Measurements from ENCODE around the gene EED.

Gene EED

DNA sequence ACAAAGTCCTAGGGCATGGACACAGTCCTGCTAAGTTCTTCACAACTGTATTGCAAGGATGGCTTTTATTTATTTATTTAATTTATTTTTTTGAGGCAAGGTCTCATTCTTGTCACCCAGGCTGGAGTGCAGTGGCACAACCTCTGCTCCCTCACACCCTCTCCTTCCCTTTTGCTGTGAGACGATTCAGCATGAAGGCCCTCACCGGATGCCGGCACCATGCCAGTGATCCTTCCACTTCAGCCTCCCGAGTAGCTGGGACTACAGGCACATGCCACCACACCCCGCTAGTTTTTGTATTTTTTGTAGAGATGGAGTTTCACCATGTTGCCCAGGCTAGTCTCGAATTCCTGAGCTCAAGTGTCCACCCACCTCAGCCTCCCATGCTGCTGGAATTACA lies 17.8 kb downstream of the EED start:
- Histone ChIP-seq H3K9ac (ENCODE audit: low read length) (no peak overlapping the region), H3K4me1 (ENCODE audit: low read length) (no peaks in the 10 kb centered on the region), H3K36me3 (replicated peaks; ENCODE audit: low read depth, low read length) (peaks cover 62% of the 10 kb centered on the region), H3K4me3 (ENCODE audit: low read length) (no peak overlapping the region), H3K27me3 (ENCODE audit: low read depth, low read length) (no peaks in the 10 kb centered on the region), H3K9me3 (ENCODE audit: insufficient read depth, low read length) (no peaks in the 10 kb centered on the region), H3K27ac (ENCODE audit: low read length) (no peak overlapping the region), H3K79me2 (ENCODE audit: low read length) (peaks cover 4% of the 10 kb centered on the region; the same call in 1 of the 2 replicates), H2AFZ (ENCODE audit: low read depth, low read length) (no peak overlapping the region), H3K4me2 (ENCODE audit: low read length) (no peak overlapping the region), H4K20me1 (ENCODE audit: insufficient read depth, low read length) (no peaks in the 10 kb centered on the region)
- no peak for TF ChIP-seq EZH2phosphoT487 (IDR thresholded peaks at IDR 0.05; ENCODE audit: low read depth)
- TF ChIP-seq CTCF (IDR thresholded peaks at IDR 0.05; ENCODE audit: low read depth, low read length): no peak

- H3K27me3 ChIP-seq (ENCODE audit: low read depth, low read length): no peaks in the 10 kb centered on the region
- no peaks in the 10 kb centered on the region for H3K4me1 ChIP-seq (ENCODE audit: low read length)
- no peak overlapping the region for H3K9ac ChIP-seq (ENCODE audit: low read length)
- H3K4me2 ChIP-seq (ENCODE audit: low read length): no peak overlapping the region
- peaks cover 68% of the 10 kb centered on the region for H3K36me3 ChIP-seq (replicated peaks; ENCODE audit: low read depth, low read length)
- TF ChIP-seq EZH2phosphoT487 (IDR thresholded peaks at IDR 0.05; ENCODE audit: low read depth): no peak
- TF ChIP-seq CTCF (IDR thresholded peaks at IDR 0.05; ENCODE audit: low read depth, low read length): no peak
- peaks cover 7% of the 10 kb centered on the region for H3K79me2 ChIP-seq (ENCODE audit: low read length)
- no peak overlapping the region for H2AFZ ChIP-seq (ENCODE audit: low read depth, low read length)
- H3K4me3 ChIP-seq (ENCODE audit: low read length): no peak overlapping the region
- H3K9me3 ChIP-seq (ENCODE audit: insufficient read depth, low read length): no peaks in the 10 kb centered on the region
- H4K20me1 ChIP-seq (ENCODE audit: insufficient read depth, low read length): peaks cover 8% of the 10 kb centered on the region
- no peak overlapping the region for H3K27ac ChIP-seq (ENCODE audit: low read length)
These were observed 20.1 kb downstream of the EED start for GRCh38 chr11:86264649-86265048.

GRCh38 chr11:86265194-86265593 lies 20.6 kb downstream of the EED start:
- TF ChIP-seq CTCF (IDR thresholded peaks at IDR 0.05; ENCODE audit: low read depth, low read length) (no peak), EZH2phosphoT487 (IDR thresholded peaks at IDR 0.05; ENCODE audit: low read depth) (no peak)
- H3K36me3 ChIP-seq (replicated peaks; ENCODE audit: low read depth, low read length): peaks cover 68% of the 10 kb centered on the region

DNA sequence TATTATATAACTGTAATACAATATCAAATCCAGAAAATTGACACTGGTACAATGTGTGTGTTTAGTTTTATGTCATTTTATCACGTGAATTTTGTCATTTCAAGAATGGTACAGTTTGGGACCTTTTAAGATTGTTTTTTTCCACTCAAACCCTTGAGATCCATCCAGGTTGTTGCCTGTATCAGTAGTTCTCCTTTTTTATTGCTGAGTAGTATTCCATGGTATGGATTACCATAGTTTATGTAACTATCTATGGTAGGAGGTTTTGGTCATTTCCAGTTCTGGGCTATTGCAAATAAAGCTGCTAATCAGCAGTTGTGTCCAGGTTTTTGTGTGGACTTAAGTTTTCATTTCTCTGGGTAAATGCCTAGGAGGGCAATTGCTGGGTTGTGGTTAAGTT lies 25.1 kb downstream of the EED start:
- peaks cover 50% of the 10 kb centered on the region for H4K20me1 ChIP-seq (ENCODE audit: insufficient read depth, low read length)
- H3K9me3 ChIP-seq (ENCODE audit: insufficient read depth, low read length): no peaks in the 10 kb centered on the region
- no peaks in the 10 kb centered on the region for H3K27me3 ChIP-seq (ENCODE audit: low read depth, low read length)
- H3K36me3 ChIP-seq (replicated peaks; ENCODE audit: low read depth, low read length): peaks cover 72% of the 10 kb centered on the region
- no peak overlapping the region for H3K4me3 ChIP-seq (ENCODE audit: low read length)
- H3K27ac ChIP-seq (ENCODE audit: low read length): no peak overlapping the region
- no peak for TF ChIP-seq CTCF (IDR thresholded peaks at IDR 0.05; ENCODE audit: low read depth, low read length)
- TF ChIP-seq EZH2phosphoT487 (IDR thresholded peaks at IDR 0.05; ENCODE audit: low read depth): no peak
- H2AFZ ChIP-seq (ENCODE audit: low read depth, low read length): no peak overlapping the region
- no peak overlapping the region for H3K4me2 ChIP-seq (ENCODE audit: low read length)
- peaks cover 52% of the 10 kb centered on the region for H3K79me2 ChIP-seq (ENCODE audit: low read length)
- H3K9ac ChIP-seq (ENCODE audit: low read length): no peak overlapping the region
- peaks cover 7% of the 10 kb centered on the region for H3K4me1 ChIP-seq (ENCODE audit: low read length)

More at GRCh38 chr11:86265194-86265593, 20.6 kb downstream of the EED start:
- Histone ChIP-seq H2AFZ (ENCODE audit: low read depth, low read length) (no peak overlapping the region), H4K20me1 (ENCODE audit: insufficient read depth, low read length) (peaks cover 14% of the 10 kb centered on the region), H3K4me1 (ENCODE audit: low read length) (no peaks in the 10 kb centered on the region), H3K79me2 (ENCODE audit: low read length) (peaks cover 13% of the 10 kb centered on the region), H3K4me3 (ENCODE audit: low read length) (no peak overlapping the region), H3K27me3 (ENCODE audit: low read depth, low read length) (no peaks in the 10 kb centered on the region), H3K9ac (ENCODE audit: low read length) (no peak overlapping the region), H3K4me2 (ENCODE audit: low read length) (no peak overlapping the region), H3K9me3 (ENCODE audit: insufficient read depth, low read length) (no peaks in the 10 kb centered on the region), H3K27ac (ENCODE audit: low read length) (no peak overlapping the region)

Data from OCI-LY3 (cell line).